Measurements from ENCODE around the gene AZI2.

DNA sequence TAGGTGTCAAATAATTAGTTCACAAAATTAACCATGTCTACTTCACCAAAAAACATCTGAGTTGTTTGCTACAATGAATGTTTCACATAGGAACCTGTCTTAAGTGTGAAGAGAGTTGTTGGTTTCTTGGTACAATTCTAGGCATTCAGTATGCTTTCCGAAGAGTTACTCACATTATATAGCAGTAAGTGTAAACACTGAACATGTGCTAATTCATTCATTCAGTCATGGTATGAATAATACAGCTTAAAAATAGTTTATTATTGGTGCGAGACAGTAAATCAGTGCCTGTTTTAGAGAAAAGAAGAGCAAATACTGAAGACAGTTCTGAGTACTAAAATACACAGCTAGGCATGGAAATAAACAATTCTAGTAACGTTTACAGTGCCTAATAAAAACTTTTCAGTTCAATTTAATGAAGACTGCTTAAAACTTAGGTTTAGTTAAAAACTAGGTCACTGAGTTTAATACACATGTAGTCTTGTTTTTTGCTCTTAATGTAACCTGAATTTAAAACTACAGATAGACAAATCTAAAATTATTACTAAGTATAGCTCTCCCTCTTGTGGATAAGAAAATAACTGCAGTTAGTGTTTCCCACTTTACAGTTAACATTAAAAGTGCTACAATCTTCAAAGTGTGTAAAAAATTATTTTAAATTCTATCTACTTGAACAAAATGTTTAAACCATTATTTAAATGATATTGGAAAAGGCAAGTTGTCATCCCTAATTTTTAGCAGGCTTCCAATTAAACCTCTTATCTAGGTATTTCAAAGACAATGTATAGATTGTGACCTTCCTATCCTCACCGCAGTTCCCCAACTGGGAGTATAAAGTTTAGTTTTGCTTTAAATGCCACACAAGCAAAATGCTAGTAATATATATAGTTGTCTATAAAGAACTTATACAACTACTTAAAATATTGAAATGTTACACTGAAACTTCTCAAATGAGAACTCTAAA lies 20.2 kb downstream of the AZI2 start:
- TF ChIP-seq, protein P1, sequence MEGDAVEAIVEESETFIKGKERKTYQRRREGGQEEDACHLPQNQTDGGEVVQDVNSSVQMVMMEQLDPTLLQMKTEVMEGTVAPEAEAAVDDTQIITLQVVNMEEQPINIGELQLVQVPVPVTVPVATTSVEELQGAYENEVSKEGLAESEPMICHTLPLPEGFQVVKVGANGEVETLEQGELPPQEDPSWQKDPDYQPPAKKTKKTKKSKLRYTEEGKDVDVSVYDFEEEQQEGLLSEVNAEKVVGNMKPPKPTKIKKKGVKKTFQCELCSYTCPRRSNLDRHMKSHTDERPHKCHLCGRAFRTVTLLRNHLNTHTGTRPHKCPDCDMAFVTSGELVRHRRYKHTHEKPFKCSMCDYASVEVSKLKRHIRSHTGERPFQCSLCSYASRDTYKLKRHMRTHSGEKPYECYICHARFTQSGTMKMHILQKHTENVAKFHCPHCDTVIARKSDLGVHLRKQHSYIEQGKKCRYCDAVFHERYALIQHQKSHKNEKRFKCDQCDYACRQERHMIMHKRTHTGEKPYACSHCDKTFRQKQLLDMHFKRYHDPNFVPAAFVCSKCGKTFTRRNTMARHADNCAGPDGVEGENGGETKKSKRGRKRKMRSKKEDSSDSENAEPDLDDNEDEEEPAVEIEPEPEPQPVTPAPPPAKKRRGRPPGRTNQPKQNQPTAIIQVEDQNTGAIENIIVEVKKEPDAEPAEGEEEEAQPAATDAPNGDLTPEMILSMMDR (IDR thresholded peaks at IDR 0.05) = peak in 1 of 3 donors; percentile 58
- no peak for TF ChIP-seq POLR2A (IDR thresholded peaks at IDR 0.05)
